Endothelial cell of umbilical vein (primary cell): ENCODE measurements around the gene KNCN. TPM values are rescaled to one million over a fixed set of nuclear protein-coding genes. Genes with fewer than 3 reads are reported as not detected.

Source experiments
- BruUV-seq: library from RNA; stranded (reverse); fragments of 400-500 nt; replicated peaks from 2 replicates; lab custom pipeline; 2021; lab: Mats Ljungman, UMichigan
- CTCF ChIA-PET: fragments of 300-600, 350-600 bp; sonication (Branson Sonifier 250); formaldehyde crosslinking; loops from one replicate; lab custom pipeline; 2021; ENCODE audit warnings: antibody characterized with exemption, inconsistent platforms; lab: Charles Lee
- POLR2A ChIA-PET: fragments of 300-600, 350-600 bp; sonication (Branson Sonifier 250); formaldehyde crosslinking; loops from one replicate; lab custom pipeline; 2021; ENCODE audit warnings: antibody characterized with exemption, inconsistent platforms; lab: Charles Lee
- DNase-seq: peaks from one replicate; pipeline ENCODE4 v3.0.0-alpha.2; 2011; ENCODE audit warnings: low read depth, low spot score
- FAIRE-seq: peaks from 2 replicates; lab custom pipeline; 2011; peaks lifted over from hg19 to GRCh38; lab: Jason Lieb, UNC
- H2AFZ ChIP-seq: 2 replicates; pipeline ENCODE4 v1.6.0; 2012; ENCODE audit warnings: low read depth, low read length, control low read depth, inconsistent platforms
- H3K27ac ChIP-seq: 2 replicates; pipeline ENCODE4 v1.5.1; 2011; ENCODE audit warnings: low read depth, mild to moderate bottlenecking, control low read depth, low read length, moderate library complexity; ENCODE audit not compliant: insufficient read depth
- H3K27me3 ChIP-seq, 2 experiments: 2 replicates each; pipeline versions ENCODE4 v1.6.0 to v1.6.1; 2011; ENCODE audit warnings: low read length in 2 of 2, mixed read lengths in 1 of 2; ENCODE audit not compliant: control insufficient read depth in 2 of 2, insufficient read depth in 2 of 2
- H3K36me3 ChIP-seq, 2 experiments: 2 replicates in 1 of 2; 3 replicates in 1 of 2; pipeline ENCODE4 v1.5.1; 2011; ENCODE audit warnings: low read length in 2 of 2, mild to moderate bottlenecking in 1 of 2, moderate library complexity in 1 of 2; ENCODE audit not compliant: control insufficient read depth in 2 of 2, insufficient read depth in 2 of 2; ENCODE audit errors: extremely low read depth in 1 of 2
- H3K4me1 ChIP-seq: 3 replicates; pipeline ENCODE4 v1.5.1; 2011; ENCODE audit warnings: mild to moderate bottlenecking, low read length; ENCODE audit not compliant: control insufficient read depth, insufficient read depth; ENCODE audit errors: extremely low read depth
- H3K4me2 ChIP-seq: 2 replicates; pipeline ENCODE4 v1.6.1; 2011; ENCODE audit warnings: low read length, control low read depth, mixed read lengths; ENCODE audit not compliant: insufficient read depth
- H3K4me3 ChIP-seq, 3 experiments: fragments of 200-600 bp in 1 of 3; sonication (generic), shearing (Covaris generic) in 1 of 3; replicated peaks in 1 of 3; 2 replicates each; pipeline ENCODE4 v1.5.1; 2011 to 2016; ENCODE audit warnings: control low read depth in 3 of 3, low read length in 3 of 3, mild to moderate bottlenecking in 2 of 3, inconsistent platforms in 1 of 3, low read depth in 1 of 3, moderate library complexity in 1 of 3; ENCODE audit not compliant: insufficient read depth in 1 of 3
- H3K79me2 ChIP-seq: 2 replicates; pipeline ENCODE4 v1.6.0; 2012; ENCODE audit warnings: low read length, inconsistent platforms; ENCODE audit not compliant: control insufficient read depth, insufficient read depth
- H3K9ac ChIP-seq: replicated peaks from 2 replicates; pipeline ENCODE3; 2011; ENCODE audit warnings: low read length, control low read depth; ENCODE audit not compliant: insufficient read depth; ENCODE audit errors: extremely low read depth
- H3K9me1 ChIP-seq: replicated peaks from 3 replicates; pipeline ENCODE4 v1.6.0; 2011; ENCODE audit warnings: mild to moderate bottlenecking, low read length; ENCODE audit not compliant: control insufficient read depth, insufficient read depth; ENCODE audit errors: extremely low read depth
- H3K9me3 ChIP-seq: replicated peaks from 2 replicates; pipeline ENCODE4 v1.5.1; 2012; ENCODE audit warnings: low read length, inconsistent platforms; ENCODE audit not compliant: control insufficient read depth, insufficient read depth
- H4K20me1 ChIP-seq: replicated peaks from 2 replicates; pipeline ENCODE3; 2011; ENCODE audit warnings: mild to moderate bottlenecking, low read length; ENCODE audit not compliant: control insufficient read depth, insufficient read depth; ENCODE audit errors: extremely low read depth
- CTCF ChIP-seq, 2 donors: IDR thresholded peaks; 1 replicate in 1 of 2; 2 replicates in 1 of 2; pipeline ENCODE4 v1.5.1; 2011; ENCODE audit warnings: low read length in 2 of 2, mild to moderate bottlenecking in 2 of 2, moderate library complexity in 2 of 2, control low read depth in 1 of 2, inconsistent platforms in 1 of 2, low read depth in 1 of 2; ENCODE audit not compliant: insufficient read depth in 1 of 2; ENCODE audit errors: extremely low read depth in 1 of 2
- EZH2 ChIP-seq: IDR thresholded peaks from 2 replicates; pipeline ENCODE4 v1.6.1; 2012; ENCODE audit warnings: borderline replicate concordance, low read depth, mild to moderate bottlenecking, moderate library complexity, low read length, inconsistent platforms; ENCODE audit not compliant: severe bottlenecking
- FOS ChIP-seq: IDR thresholded peaks from 2 replicates; pipeline ENCODE4 v1.6.1; 2011; ENCODE audit warnings: mild to moderate bottlenecking, low read length, moderate library complexity, borderline replicate concordance; ENCODE audit not compliant: insufficient read depth
- GATA2 ChIP-seq: IDR thresholded peaks from 2 replicates; pipeline ENCODE4 v1.7.0; 2011; ENCODE audit warnings: low read depth, mild to moderate bottlenecking, moderate library complexity, mixed read lengths, low read length; ENCODE audit not compliant: insufficient read length, insufficient read depth
- JUN ChIP-seq: IDR thresholded peaks from 2 replicates; pipeline ENCODE4 v1.6.1; 2011; ENCODE audit warnings: borderline replicate concordance, low read depth; ENCODE audit not compliant: insufficient read length, insufficient read depth
- MAX ChIP-seq: IDR thresholded peaks from 2 replicates; pipeline ENCODE4 v1.6.1; 2011; ENCODE audit not compliant: insufficient read depth, insufficient read length
- MYC ChIP-seq: IDR thresholded peaks from one replicate; pipeline ENCODE4 v1.6.1; 2011; ENCODE audit warnings: mild to moderate bottlenecking, low read depth, low read length
- POLR2A ChIP-seq: IDR thresholded peaks from 2 replicates; pipeline ENCODE4 v1.6.1; 2012; ENCODE audit warnings: low read depth, mild to moderate bottlenecking, control low read depth, low read length
- POLR2AphosphoS5 ChIP-seq: IDR thresholded peaks from 2 replicates; pipeline ENCODE4 v1.6.1; 2012; ENCODE audit warnings: low read depth, mild to moderate bottlenecking, control low read depth, low read length, moderate library complexity; ENCODE audit not compliant: insufficient read depth
- dilution Hi-C: fragments of 300-500 bp; cut with MboI; formaldehyde crosslinking; loops from one replicate; pipeline ENCODE4 v1.15.0; 2019; ENCODE audit warnings: low sequenced_read_pairs; ENCODE audit not compliant: extremely low pct_ligation_motif_present
- intact Hi-C: fragments of 100-400 bp; cut with micrococcal nuclease; formaldehyde crosslinking; loops from one replicate; pipeline ENCODE4 v1.10.0; 2022
- polyA plus RNA-seq, 4 experiments: library from polyadenylated mRNA; depleted of rRNA in 3 of 4; stranded (reverse) in 3 of 4; unstranded in 1 of 4; fragments of >200 nt; gene quantifications; 2 replicates each; pipeline versions ENCODE4 v1.2.1 to v1.2.3, GENCODE V29; 2011 to 2012; ENCODE audit warnings: missing spikeins in 1 of 4
- total RNA-seq: library from RNA; stranded (reverse); gene quantifications from 2 replicates; pipeline ENCODE4 v1.2.3, GENCODE V29; 2021

Gene KNCN
- total and polyA plus RNA-seq, 2 donors (not counting 3 experiments of a cell fraction or from before 2014, with no cell fraction given), result not detected

- Histone ChIP-seq H3K9me3 (no peaks in the 10 kb centered on the region), H3K27me3 (peaks cover 20 to 39% of the 10 kb centered on the region in 2 experiments), H3K36me3 (no peaks in the 10 kb centered on the region), H3K4me3 (no peak overlapping the region), H3K4me1 (no peaks in the 10 kb centered on the region), H3K79me2 (no peaks in the 10 kb centered on the region), H4K20me1 (no peaks in the 10 kb centered on the region), H3K9me1 (no peaks in the 10 kb centered on the region), H3K27ac (no peak overlapping the region), H3K9ac (no peak overlapping the region), H3K4me2 (no peak overlapping the region), H2AFZ (no peak overlapping the region)
- ChIA-PET POLR2A (no interaction called here), CTCF (interaction anchor here (1.1 kb wide), 1 partner anchor 10 kb away, joined by 3 read pairs; no protein-coding TSS in a partner anchor)
- dilution Hi-C loops, result no loop called here
- BruUV-seq, result no TSS peak
- intact Hi-C loops, result no loop called here
- DNase-seq (no peak), FAIRE-seq (no peak)
- TF ChIP-seq MYC (no peak), EZH2 (no peak), POLR2AphosphoS5 (no peak), GATA2 (no peak), POLR2A (no peak), FOS (no peak), CTCF (IDR thresholded peaks at IDR 0.05; ENCODE audit: extremely low read depth in 1 of 2, insufficient read depth in 1 of 2, low read depth in 1 of 2, low read length in 2 of 2) (no peak), MAX (no peak), JUN (no peak)
These were observed 35.1 kb downstream of the KNCN start for GRCh38 chr1:46516200-46516950.
